ENCODE measurements around the gene MICA.

DNA sequence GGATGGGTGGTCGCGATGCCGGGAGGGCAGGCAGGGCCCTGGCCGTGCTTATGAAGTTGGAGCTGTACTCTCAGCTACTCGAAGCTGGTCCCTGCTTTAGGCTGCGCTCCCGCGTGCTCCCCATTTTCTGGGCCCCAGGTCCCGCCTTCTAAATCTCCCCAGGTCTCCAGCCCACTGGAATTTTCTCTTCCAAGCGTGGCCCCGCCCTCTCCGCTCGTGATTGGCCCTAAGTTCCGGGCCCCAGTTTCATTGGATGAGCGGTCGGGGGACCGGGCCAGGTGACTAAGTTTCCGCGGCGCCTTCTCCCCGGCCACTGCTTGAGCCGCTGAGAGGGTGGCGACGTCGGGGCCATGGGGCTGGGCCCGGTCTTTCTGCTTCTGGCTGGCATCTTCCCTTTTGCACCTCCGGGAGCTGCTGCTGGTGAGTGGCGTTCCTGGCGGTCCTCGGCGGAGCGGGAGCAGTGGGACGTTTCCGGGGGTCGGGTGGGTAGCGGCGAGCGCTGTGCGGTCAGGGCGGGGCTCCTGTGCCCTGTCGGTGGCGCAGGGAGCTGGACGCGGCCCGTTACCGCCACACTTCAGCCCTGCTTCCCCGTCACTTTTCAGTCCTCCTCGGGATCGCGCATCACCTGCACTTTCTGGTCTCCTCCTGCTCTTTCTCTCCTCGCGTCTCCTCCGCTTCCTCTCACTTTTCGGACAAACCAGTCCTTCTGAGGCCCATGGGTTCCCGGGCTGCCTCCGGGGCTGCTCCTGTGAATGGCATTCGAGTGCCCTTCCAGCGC lies at the start of gene MICA:
- TF ChIP-seq, protein P1, sequence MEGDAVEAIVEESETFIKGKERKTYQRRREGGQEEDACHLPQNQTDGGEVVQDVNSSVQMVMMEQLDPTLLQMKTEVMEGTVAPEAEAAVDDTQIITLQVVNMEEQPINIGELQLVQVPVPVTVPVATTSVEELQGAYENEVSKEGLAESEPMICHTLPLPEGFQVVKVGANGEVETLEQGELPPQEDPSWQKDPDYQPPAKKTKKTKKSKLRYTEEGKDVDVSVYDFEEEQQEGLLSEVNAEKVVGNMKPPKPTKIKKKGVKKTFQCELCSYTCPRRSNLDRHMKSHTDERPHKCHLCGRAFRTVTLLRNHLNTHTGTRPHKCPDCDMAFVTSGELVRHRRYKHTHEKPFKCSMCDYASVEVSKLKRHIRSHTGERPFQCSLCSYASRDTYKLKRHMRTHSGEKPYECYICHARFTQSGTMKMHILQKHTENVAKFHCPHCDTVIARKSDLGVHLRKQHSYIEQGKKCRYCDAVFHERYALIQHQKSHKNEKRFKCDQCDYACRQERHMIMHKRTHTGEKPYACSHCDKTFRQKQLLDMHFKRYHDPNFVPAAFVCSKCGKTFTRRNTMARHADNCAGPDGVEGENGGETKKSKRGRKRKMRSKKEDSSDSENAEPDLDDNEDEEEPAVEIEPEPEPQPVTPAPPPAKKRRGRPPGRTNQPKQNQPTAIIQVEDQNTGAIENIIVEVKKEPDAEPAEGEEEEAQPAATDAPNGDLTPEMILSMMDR (IDR thresholded peaks at IDR 0.05; ENCODE audit: insufficient read depth, low read length, poor library complexity, severe bottlenecking): no peak
- TF ChIP-seq EZH2phosphoT487 (conservative IDR thresholded peaks at IDR 0.05; ENCODE audit: low read length): no peak
